Measurements from ENCODE around the gene MB. TPM values are rescaled to one million over a fixed set of nuclear protein-coding genes. Genes with fewer than 3 reads are reported as not detected.

MB gene
- polyA plus RNA-seq, 1 donor from 2014 or later, result 0.51 TPM

- no peaks in the 10 kb centered on the region for H4K20me1 ChIP-seq (ENCODE audit: insufficient read depth)
- H3K9me3 ChIP-seq (ENCODE audit: low read length), result no peaks in the 10 kb centered on the region
- H3K4me3 ChIP-seq (ENCODE audit: low read length), result no peak overlapping the region
- no peak for TF ChIP-seq RAD21 (conservative IDR thresholded peaks at IDR 0.05)
- TF ChIP-seq MXI1 (conservative IDR thresholded peaks at IDR 0.05; ENCODE audit: poor library complexity, severe bottlenecking), result no peak
- TF ChIP-seq EZH2 (IDR thresholded peaks at IDR 0.05; ENCODE audit: borderline replicate concordance, insufficient read depth, low read length, poor library complexity, severe bottlenecking), result no peak
- no peak for TF ChIP-seq REST (IDR thresholded peaks at IDR 0.05; ENCODE audit: borderline replicate concordance)
- no peak for TF ChIP-seq SMC3 (conservative IDR thresholded peaks at IDR 0.05; ENCODE audit: poor library complexity)
- TF ChIP-seq EP300 (conservative IDR thresholded peaks at IDR 0.05; ENCODE audit: poor library complexity, severe bottlenecking), result no peak
- no peak for TF ChIP-seq CTCF (IDR thresholded peaks at IDR 0.05; ENCODE audit: poor library complexity, severe bottlenecking)
- TF ChIP-seq TAF1 (IDR thresholded peaks at IDR 0.05; ENCODE audit: low read depth), result no peak
- no peak for TF ChIP-seq POLR2AphosphoS5 (IDR thresholded peaks at IDR 0.05)
- H3F3A ChIP-seq (ENCODE audit: insufficient read depth, low read length, poor library complexity, severe bottlenecking), result no peaks in the 10 kb centered on the region
- no peak overlapping the region for H3K9ac ChIP-seq (ENCODE audit: low read length)
- H3K27me3 ChIP-seq (ENCODE audit: insufficient read depth, low read depth, low read length), result no peaks in the 10 kb centered on the region
- H3K4me2 ChIP-seq (ENCODE audit: low read length), result no peak overlapping the region
- no peaks in the 10 kb centered on the region for H3K36me3 ChIP-seq (ENCODE audit: insufficient read depth, low read length)
- H2AFZ ChIP-seq (ENCODE audit: low read depth, low read length), result no peak overlapping the region
- H3K79me2 ChIP-seq (replicated peaks; ENCODE audit: insufficient read depth, low read length), result no peaks in the 10 kb centered on the region
- H3K9me2 ChIP-seq (ENCODE audit: insufficient read depth, low read length), result no peaks in the 10 kb centered on the region
- no peak overlapping the region for H3K27ac ChIP-seq (ENCODE audit: low read length)
Measured at GRCh38 chr22:35599364-35599763, 17.8 kb downstream of the MB start.

- Histone ChIP-seq H2AFZ (ENCODE audit: low read depth, low read length) (no peak overlapping the region), H3F3A (ENCODE audit: insufficient read depth, low read length, poor library complexity, severe bottlenecking) (no peaks in the 10 kb centered on the region), H3K9me3 (ENCODE audit: low read length) (no peaks in the 10 kb centered on the region), H3K9me2 (ENCODE audit: insufficient read depth, low read length) (no peaks in the 10 kb centered on the region), H4K20me1 (ENCODE audit: insufficient read depth) (no peaks in the 10 kb centered on the region), H3K4me3 (ENCODE audit: low read length) (no peak overlapping the region), H3K9ac (ENCODE audit: low read length) (no peak overlapping the region), H3K27me3 (ENCODE audit: insufficient read depth, low read depth, low read length) (no peaks in the 10 kb centered on the region), H3K27ac (ENCODE audit: low read length) (no peak overlapping the region), H3K36me3 (ENCODE audit: insufficient read depth, low read length) (no peaks in the 10 kb centered on the region), H3K79me2 (replicated peaks; ENCODE audit: insufficient read depth, low read length) (no peaks in the 10 kb centered on the region), H3K4me2 (ENCODE audit: low read length) (no peak overlapping the region)
- TF ChIP-seq REST (IDR thresholded peaks at IDR 0.05; ENCODE audit: borderline replicate concordance) (no peak), EP300 (conservative IDR thresholded peaks at IDR 0.05; ENCODE audit: poor library complexity, severe bottlenecking) (no peak), MXI1 (conservative IDR thresholded peaks at IDR 0.05; ENCODE audit: poor library complexity, severe bottlenecking) (no peak), SMC3 (conservative IDR thresholded peaks at IDR 0.05; ENCODE audit: poor library complexity) (no peak), POLR2AphosphoS5 (IDR thresholded peaks at IDR 0.05) (no peak), CTCF (IDR thresholded peaks at IDR 0.05; ENCODE audit: poor library complexity, severe bottlenecking) (no peak), EZH2 (IDR thresholded peaks at IDR 0.05; ENCODE audit: borderline replicate concordance, insufficient read depth, low read length, poor library complexity, severe bottlenecking) (no peak), TAF1 (IDR thresholded peaks at IDR 0.05; ENCODE audit: low read depth) (no peak), RAD21 (conservative IDR thresholded peaks at IDR 0.05) (no peak)
Measured at GRCh38 chr22:35598396-35598710, 18.8 kb downstream of the MB start.

Data from neural cell (in vitro differentiated cells).